HFF-Myc (cell line): ENCODE measurements around the gene GNGT1.
"Not testable (repeated sequence)": the region's sequence is repeated elsewhere in the genome, so short reads cannot be mapped to it uniquely, and the experiment has no call there.

Experiments used
- DNase-seq: peaks from one replicate; pipeline ENCODE4 v3.0.0-alpha.2; 2011; ENCODE audit warnings: low read depth; ENCODE audit errors: extremely low read depth
- H3K4me3 ChIP-seq: replicated peaks from 2 replicates; pipeline ENCODE4 v1.5.1; 2011; ENCODE audit warnings: low read depth, mild to moderate bottlenecking, control low read depth, low read length
- TF ChIP-seq, protein P1 (sequence below): IDR thresholded peaks from 2 replicates; pipeline ENCODE4 v1.5.1; 2012; ENCODE audit warnings: mild to moderate bottlenecking, low read depth, low read length, control low read depth; ENCODE audit errors: missing control alignments

Gene GNGT1

DNA sequence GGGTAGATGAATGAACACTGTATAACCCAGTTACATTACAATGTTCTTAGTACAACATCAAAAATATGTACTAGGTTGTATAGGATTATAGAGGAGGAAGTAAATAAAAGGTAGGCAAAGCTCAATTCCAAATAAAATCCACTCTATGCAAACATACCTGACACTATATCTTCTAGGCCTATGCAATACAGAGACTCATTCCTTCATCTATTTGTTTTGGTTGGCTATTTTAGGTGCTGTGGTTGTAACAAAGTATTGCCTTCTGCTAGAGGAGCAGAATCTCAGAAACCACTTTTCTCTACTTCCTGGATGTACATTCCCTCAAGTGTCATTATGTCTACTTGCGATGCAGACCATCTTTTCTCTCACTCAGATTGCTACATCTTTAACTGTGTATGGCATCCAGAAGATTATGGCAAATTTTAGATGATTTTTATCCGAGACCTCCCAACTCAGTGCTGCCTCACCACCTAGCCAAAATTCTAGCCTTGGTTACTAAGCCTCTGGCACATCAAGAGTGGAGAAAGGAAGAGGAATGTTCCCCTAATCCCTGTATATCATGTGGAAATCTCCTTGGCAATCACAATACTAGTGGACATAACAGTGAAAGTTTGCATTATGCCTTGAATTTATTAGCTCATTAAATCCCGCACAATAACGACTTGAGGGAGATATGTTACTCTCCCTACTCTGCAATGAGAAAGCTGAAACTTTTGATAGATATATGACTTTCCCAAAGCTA, 10.3 kb upstream of the GNGT1 start:
- H3K4me3 ChIP-seq: no peak overlapping the region
- DNase-seq: no peak
- TF ChIP-seq, protein P1, sequence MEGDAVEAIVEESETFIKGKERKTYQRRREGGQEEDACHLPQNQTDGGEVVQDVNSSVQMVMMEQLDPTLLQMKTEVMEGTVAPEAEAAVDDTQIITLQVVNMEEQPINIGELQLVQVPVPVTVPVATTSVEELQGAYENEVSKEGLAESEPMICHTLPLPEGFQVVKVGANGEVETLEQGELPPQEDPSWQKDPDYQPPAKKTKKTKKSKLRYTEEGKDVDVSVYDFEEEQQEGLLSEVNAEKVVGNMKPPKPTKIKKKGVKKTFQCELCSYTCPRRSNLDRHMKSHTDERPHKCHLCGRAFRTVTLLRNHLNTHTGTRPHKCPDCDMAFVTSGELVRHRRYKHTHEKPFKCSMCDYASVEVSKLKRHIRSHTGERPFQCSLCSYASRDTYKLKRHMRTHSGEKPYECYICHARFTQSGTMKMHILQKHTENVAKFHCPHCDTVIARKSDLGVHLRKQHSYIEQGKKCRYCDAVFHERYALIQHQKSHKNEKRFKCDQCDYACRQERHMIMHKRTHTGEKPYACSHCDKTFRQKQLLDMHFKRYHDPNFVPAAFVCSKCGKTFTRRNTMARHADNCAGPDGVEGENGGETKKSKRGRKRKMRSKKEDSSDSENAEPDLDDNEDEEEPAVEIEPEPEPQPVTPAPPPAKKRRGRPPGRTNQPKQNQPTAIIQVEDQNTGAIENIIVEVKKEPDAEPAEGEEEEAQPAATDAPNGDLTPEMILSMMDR: no peak

DNA sequence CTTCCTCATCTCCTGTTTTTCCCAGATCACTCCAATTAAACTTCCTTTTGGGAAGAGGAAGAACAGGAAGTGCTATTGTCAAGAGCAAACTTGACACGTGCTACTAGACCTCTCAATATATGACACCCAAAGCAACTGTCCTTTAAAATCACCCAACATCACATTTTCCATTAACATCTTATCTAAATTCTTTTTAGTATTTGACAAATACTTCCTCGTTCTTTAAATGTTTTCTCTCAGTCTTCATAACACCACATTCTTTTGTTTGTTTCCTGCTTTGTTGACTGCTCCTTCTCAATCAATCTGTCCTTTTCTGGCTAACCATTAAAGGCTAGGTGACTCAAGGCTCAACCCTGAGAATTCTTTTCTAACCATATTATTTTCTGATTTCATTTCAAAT, 8.7 kb upstream of the GNGT1 start:
- DNase-seq: no peak
- no peak overlapping the region for H3K4me3 ChIP-seq
- TF ChIP-seq, protein P1: no peak

DNA sequence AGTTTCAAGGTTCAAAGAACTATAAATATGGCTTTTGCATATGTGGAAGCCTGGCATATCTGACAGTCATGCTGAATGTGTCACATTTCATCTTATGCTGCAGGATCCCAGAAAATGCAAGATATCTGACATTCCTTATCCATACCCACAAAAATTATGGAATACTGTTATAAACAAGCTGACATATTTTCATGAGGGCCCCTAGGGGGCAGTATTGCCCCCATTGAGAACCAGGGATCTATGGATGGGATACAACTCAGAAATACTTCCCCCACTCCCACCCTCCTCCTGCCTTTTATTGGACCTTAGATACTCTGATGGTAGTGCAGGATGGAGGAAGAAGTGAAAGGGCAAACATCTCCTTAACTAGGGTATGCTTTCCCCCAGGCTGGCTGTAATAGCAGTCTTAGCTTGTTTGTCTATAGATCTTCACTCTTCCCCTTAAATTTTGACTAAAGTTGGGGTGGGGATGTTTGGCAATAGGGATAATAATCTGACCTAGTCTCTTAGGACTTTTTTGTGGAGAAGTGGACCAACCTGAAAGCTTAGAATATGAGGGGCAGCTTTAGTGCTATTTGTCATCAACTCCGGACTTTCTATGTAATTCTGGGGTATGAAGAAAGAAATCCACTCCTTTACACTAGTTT, 3.5 kb upstream of the GNGT1 start:
- no peak overlapping the region for H3K4me3 ChIP-seq
- TF ChIP-seq, protein P1: peak; percentile 87
- DNase-seq: no peak

DNA sequence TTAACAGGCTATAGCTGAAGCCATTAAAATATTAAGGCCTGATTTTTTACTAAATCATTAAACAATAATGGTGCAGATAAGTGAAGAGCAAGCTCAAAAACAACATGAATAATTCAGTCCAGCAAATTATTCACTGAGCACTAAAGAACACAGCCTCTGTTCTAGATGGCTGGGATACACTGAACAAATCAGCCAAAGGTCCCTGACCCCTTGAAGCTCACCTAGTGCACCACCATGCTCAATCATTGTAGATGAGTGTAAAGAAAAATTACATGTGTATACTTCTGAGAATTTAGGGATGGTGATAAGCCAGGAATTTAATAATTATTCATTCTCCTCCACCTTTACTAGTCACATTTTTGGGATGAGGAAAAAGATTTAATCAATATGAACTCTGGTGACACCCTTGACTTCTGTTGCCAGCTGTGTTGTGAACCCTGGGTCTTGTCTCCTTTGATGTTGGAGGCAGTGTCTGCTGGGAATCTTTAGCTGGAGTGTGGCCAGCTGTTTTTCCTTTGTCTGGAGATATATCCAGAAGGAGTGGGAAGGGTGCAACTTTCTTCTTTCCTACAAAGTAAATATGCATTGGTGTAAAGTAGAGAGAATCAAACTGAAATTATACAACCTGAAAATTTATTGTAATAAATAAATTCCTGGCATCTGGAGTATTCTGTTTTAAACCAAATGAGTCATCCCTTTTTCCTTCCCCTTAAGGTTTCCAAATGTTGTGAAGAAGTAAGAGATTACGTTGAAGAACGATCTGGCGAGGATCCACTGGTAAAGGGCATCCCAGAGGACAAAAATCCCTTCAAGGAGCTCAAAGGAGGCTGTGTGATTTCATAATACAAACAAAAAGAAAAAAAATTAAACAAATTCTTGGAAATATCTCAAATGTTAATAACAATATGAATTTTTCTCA, 4.0 kb downstream of the GNGT1 start:
- TF ChIP-seq, protein P1: no peak
- DNase-seq: no peak

DNA sequence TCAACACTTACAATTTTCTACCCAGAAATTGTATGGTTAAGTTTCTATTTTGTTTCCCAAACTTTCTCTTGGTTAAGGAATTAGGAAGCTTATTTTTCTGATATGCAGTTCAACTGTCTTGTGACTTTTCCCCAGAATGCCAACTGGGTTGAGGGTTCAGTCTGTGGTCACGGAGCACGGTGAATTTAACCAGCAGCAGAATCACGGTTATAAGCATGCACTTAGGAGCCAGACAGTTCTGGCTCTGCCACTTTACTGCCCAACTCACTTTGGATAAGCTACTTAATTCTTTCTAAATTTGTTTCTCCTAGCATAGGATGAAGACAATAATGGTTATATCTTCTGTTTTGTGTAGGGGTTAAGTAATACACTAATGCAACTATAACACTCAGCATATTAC, 4.9 kb downstream of the GNGT1 start:
- not testable (repeated sequence) for H3K4me3 ChIP-seq, DNase-seq

More for the DNA sequence above, 4.0 kb downstream of the GNGT1 start:
- no peak overlapping the region for H3K4me3 ChIP-seq

DNA sequence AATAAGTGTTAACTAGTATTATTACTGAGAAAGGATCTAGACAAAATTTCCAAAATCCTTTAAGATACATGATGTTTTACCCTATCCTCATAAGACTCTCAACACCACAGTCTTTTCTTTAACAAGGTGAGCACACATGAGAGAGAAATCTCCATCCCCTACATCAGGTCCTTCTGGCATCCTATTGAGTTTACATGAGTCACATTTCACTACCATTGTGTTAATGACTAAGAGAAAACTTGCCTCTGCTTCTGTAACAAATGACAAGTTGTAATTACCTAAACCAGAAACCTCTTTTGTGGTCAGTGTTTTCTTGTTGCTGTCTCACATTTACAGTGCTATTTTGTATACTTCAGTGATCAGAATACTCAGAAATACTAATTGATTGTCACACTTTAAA, 5.3 kb downstream of the GNGT1 start:
- not testable (repeated sequence) for H3K4me3 ChIP-seq, DNase-seq

DNA sequence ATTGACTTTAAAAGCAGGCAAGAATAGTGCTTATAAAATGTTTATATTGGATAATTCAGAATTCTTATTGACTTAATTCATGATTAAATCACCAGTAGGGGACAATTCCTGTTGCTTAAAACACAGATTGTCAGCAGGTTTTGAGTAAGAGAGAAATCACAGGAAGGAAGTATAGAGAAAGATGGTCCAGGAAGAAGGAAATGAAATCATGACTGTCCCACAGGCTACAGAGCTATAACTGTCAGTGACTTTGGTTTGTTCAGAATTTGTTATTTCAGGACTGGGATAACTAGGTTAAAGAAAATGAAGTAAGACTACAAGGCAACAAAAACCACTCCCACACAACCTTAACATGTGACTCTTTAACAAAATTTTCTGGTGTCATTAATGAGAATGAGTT, 6.8 kb downstream of the GNGT1 start:
- no peak overlapping the region for H3K4me3 ChIP-seq
- TF ChIP-seq, protein P1: no peak
- no peak for DNase-seq
